Upper lobe of right lung (tissue), 1 donor: ENCODE measurements around the gene NRXN3. TPM values are rescaled to one million over a fixed set of nuclear protein-coding genes. Genes with fewer than 3 reads are reported as not detected.

ENCODE experiments used
- ATAC-seq: fragments of 200-7000 bp; cut with Tn5 transposase; one replicate; pipeline ENCODE4 v1.9.1; 2020; ENCODE audit warnings: mild to moderate bottlenecking, moderate library complexity
- DNase-seq: peaks from one replicate; pipeline ENCODE4 v3.0.0-alpha.2; 2020
- H3K27ac ChIP-seq: fragments of 200-600 bp; one replicate; pipeline ENCODE4 v1.8.0; 2022
- H3K27me3 ChIP-seq: fragments of 200-600 bp; one replicate; pipeline ENCODE4 v1.8.0; 2022; ENCODE audit warnings: mild to moderate bottlenecking
- H3K36me3 ChIP-seq: fragments of 200-600 bp; one replicate; pipeline ENCODE4 v1.8.0; 2022
- H3K4me1 ChIP-seq: fragments of 200-600 bp; one replicate; pipeline ENCODE4 v1.8.0; 2022
- H3K4me3 ChIP-seq: fragments of 200-600 bp; one replicate; pipeline ENCODE4 v1.8.0; 2022; ENCODE audit warnings: mild to moderate bottlenecking
- H3K9me3 ChIP-seq: fragments of 200-600 bp; one replicate; pipeline ENCODE4 v1.8.0; 2022
- intact Hi-C: fragments of 100-400 bp; cut with DNase I; formaldehyde crosslinking; loops from one replicate; pipeline ENCODE4 v1.11.0; 2022
- total RNA-seq: library from RNA; stranded (reverse); fragmentation: NEBNext Ultra II Directional; extraction: Animal tissue kit (Norgen Biotek cat#: 25700); gene quantifications from one replicate; pipeline ENCODE4 v1.2.1, GENCODE V29; 2021
- TF ChIP-seq, protein P1 (sequence below): fragments of 200-600 bp; IDR thresholded peaks from one replicate; pipeline ENCODE4 v1.8.0; 2022; ENCODE audit warnings: antibody characterized with exemption
- donor health status: DM: no; HTN: yes; CAD: no; lungs with severe emphysema.

NRXN3 gene
- total RNA-seq, 1 donor from 2014 or later: 10.0 TPM

DNA sequence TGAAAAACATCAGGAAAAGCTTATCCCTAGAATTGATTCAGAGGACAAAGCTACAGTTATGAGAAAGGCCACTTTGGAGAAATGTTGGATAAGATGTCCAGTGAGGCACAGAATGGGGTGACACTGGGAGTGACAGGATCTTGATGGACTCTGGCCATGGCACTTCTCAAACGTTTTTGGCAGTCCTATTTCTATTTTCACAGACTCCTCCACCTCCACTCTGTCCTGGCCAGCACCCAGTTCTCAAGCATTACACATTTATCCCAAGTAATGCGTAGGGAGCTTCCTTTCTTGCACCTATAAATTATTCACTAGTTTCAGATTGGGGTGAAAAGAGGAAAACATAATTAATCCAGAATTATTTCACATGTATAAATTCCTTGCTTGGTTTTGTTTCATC, 727.3 kb downstream of the NRXN3 start:
- DNase-seq (no peak), ATAC-seq (no peak)
- no peak overlapping the region for H3K27ac ChIP-seq
- no peaks in the 10 kb centered on the region for H3K27me3 ChIP-seq
- H3K4me1 ChIP-seq: no peaks in the 10 kb centered on the region
- H3K36me3 ChIP-seq: no peaks in the 10 kb centered on the region
- intact Hi-C loops: no loop called here
- no peaks in the 10 kb centered on the region for H3K9me3 ChIP-seq
- H3K4me3 ChIP-seq: no peak overlapping the region
- TF ChIP-seq, protein P1, sequence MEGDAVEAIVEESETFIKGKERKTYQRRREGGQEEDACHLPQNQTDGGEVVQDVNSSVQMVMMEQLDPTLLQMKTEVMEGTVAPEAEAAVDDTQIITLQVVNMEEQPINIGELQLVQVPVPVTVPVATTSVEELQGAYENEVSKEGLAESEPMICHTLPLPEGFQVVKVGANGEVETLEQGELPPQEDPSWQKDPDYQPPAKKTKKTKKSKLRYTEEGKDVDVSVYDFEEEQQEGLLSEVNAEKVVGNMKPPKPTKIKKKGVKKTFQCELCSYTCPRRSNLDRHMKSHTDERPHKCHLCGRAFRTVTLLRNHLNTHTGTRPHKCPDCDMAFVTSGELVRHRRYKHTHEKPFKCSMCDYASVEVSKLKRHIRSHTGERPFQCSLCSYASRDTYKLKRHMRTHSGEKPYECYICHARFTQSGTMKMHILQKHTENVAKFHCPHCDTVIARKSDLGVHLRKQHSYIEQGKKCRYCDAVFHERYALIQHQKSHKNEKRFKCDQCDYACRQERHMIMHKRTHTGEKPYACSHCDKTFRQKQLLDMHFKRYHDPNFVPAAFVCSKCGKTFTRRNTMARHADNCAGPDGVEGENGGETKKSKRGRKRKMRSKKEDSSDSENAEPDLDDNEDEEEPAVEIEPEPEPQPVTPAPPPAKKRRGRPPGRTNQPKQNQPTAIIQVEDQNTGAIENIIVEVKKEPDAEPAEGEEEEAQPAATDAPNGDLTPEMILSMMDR: no peak

DNA sequence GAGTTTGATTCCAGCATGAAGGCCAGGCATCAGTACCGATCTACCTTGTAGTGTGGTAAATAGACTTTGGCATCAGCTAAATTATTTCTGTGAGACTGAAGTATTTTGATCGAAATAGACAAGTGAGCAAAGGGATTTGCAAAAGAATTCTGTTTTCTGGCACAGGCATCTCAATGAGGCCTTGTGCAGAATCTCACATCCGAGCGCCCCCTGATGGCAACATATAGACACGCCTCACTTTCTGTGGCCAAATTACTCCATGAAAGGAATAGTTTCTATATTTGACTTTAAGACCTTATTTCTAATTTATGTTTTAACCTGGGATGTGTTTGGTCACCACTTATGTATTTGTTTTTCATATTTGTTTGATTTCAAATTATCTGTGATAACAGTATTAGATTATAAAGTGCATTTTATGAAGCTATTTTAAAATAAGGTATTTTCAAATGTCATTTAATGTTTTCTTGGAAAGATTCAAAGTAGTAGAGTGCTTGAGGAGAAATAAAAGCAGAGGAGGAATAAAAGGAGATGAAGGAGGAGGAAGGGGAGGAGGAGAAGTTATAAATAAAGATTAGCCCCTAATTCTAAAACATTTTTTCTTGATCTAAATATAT, 731.9 kb downstream of the NRXN3 start:
- Histone ChIP-seq H3K4me3 (no peak overlapping the region), H3K27ac (no peak overlapping the region), H3K9me3 (no peaks in the 10 kb centered on the region), H3K4me1 (no peaks in the 10 kb centered on the region), H3K36me3 (no peaks in the 10 kb centered on the region), H3K27me3 (no peaks in the 10 kb centered on the region)
- ATAC-seq (no peak), DNase-seq (no peak)
- TF ChIP-seq, protein P1: peak; percentile 50
- intact Hi-C loops: no loop called here

DNA sequence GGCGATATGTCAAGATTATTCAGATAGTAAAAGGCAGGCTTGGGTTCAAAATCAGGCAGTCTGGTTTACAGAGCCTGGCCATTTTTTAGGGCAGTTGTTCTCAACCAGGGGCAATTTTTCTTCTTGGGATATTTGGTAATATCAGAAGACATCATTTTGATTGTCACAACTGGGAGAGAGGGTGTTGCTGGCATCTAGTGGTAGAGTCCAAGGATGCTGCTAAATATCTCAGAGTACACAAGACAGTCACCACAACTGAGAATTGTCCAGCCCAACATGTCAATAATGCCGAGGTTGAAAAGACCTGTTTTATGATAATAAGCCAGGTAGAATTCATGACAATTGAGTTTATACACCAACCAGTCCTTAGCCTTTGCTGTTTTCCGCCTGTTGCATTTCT, 733.9 kb downstream of the NRXN3 start:
- H3K4me1 ChIP-seq: no peaks in the 10 kb centered on the region
- no peak for ATAC-seq
- H3K36me3 ChIP-seq: no peaks in the 10 kb centered on the region
- DNase-seq: no peak
- intact Hi-C loops: no loop called here
- no peaks in the 10 kb centered on the region for H3K27me3 ChIP-seq
- TF ChIP-seq, protein P1: no peak
- H3K27ac ChIP-seq: no peak overlapping the region
- H3K4me3 ChIP-seq: no peak overlapping the region
- H3K9me3 ChIP-seq: no peaks in the 10 kb centered on the region

DNA sequence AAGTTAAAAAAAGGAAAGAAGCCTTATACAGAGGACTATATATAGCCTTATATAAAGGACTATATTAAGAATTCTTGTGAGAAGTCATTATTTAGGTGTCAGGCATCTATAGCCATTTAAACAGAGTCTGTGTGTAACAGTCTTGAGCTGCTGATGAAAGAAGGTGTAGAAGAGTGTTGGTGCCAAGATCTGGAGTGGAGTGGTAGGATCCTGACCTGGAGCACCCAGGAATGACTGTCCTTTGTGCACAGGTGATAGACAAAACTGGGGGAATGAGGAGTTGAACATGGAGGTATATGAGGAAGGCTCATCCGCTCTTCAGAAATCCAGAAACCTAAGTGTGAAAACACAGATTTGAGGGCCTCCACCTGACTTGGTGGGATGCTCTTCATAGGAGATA, 747.3 kb downstream of the NRXN3 start:
- H3K27me3 ChIP-seq: no peaks in the 10 kb centered on the region
- TF ChIP-seq, protein P1: no peak
- no peaks in the 10 kb centered on the region for H3K36me3 ChIP-seq
- DNase-seq (no peak), ATAC-seq (no peak)
- H3K9me3 ChIP-seq: no peaks in the 10 kb centered on the region
- H3K4me3 ChIP-seq: no peak overlapping the region
- H3K4me1 ChIP-seq: no peaks in the 10 kb centered on the region
- no peak overlapping the region for H3K27ac ChIP-seq
- intact Hi-C loops: no loop called here

DNA sequence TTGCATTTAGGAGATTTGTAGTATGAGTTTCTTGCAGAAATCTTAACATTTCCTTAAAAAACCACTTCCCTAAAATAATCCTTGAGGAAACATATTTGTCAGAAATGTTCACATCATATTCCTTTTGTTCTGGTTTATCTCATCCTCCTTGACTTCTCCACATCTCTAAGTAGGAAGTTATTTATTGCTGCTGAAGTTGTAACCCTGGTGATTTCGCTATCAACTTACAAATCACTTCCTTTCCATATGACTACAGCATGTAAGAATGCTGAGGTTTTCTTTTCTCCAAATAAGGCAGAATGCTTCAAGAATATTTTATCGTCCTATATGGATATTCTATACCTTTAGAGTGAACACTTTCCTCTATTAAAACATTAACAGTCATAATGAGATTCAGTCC, 751.7 kb downstream of the NRXN3 start:
- H3K27me3 ChIP-seq: no peaks in the 10 kb centered on the region
- no peaks in the 10 kb centered on the region for H3K36me3 ChIP-seq
- H3K9me3 ChIP-seq: no peaks in the 10 kb centered on the region
- TF ChIP-seq, protein P1: no peak
- no peak overlapping the region for H3K4me3 ChIP-seq
- ATAC-seq: no peak
- intact Hi-C loops: no loop called here
- no peaks in the 10 kb centered on the region for H3K4me1 ChIP-seq
- no peak for DNase-seq
- no peak overlapping the region for H3K27ac ChIP-seq

DNA sequence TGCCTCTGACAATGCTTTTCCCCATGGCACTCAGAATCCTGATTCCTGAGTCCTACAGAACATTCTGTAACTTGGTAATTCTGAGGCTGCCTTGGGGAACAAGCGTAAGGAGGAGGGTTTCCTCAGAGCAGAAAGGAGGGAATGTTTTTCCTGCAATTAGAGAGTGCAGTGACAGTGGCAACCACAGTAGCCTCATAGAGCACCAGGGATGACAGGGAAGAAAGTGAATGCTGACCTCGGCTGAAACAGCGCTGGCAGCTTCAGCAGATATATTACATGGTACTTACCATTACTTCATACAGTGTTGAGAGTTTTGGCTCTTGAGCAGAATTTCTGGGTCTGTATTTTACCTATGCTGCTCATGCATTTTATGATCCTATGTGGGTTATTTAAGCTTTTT, 757.1 kb downstream of the NRXN3 start:
- intact Hi-C loops: no loop called here

More for the DNA sequence above, 757.1 kb downstream of the NRXN3 start:
- Histone ChIP-seq H3K4me1 (no peaks in the 10 kb centered on the region), H3K9me3 (no peaks in the 10 kb centered on the region), H3K27me3 (no peaks in the 10 kb centered on the region), H3K27ac (no peak overlapping the region), H3K36me3 (no peaks in the 10 kb centered on the region), H3K4me3 (no peak overlapping the region)
- DNase-seq (no peak), ATAC-seq (no peak)
- TF ChIP-seq, protein P1: no peak
